ENCODE measurements around the gene SMIM45. TPM values are rescaled to one million over a fixed set of nuclear protein-coding genes. Genes with fewer than 3 reads are reported as not detected.

SMIM45 gene

Other genes starting within 250 kb of the SMIM45 start
- gene CCDC134, start 151.5 kb upstream of the SMIM45 start, total RNA-seq = 10 to 100 TPM in 1 of 2 donors, 1 to 10 TPM in 1; 9.7 to 14.1 TPM
- gene CCDC134, start 151.5 kb upstream of the SMIM45 start, polyA plus RNA-seq (ENCODE audit: insufficient read length in 6 of 6) = 10 to 100 TPM in 2 of 6 donors, 1 to 10 TPM in 4; 7.9 to 10.5 (median 9.8) TPM
- 100 to 1,000 TPM; 130 to 162 TPM for gene SREBF2, start 119.0 kb upstream of the SMIM45 start, total RNA-seq
- 100 to 1,000 TPM in 1 of 6 donors, 10 to 100 TPM in 5; 49.2 to 100 (median 69.2) TPM for gene SREBF2, start 119.0 kb upstream of the SMIM45 start, polyA plus RNA-seq (ENCODE audit: insufficient read length in 6 of 6)
- gene SHISA8, start 37.1 kb upstream of the SMIM45 start, total RNA-seq = not detected
- under 1 TPM in 2 of 6 donors, not detected in 4; 0.11 to 0.24 TPM for gene SHISA8, start 37.1 kb upstream of the SMIM45 start, polyA plus RNA-seq (ENCODE audit: insufficient read length in 6 of 6)
- under 1 TPM; 0.15 to 0.42 TPM for gene TNFRSF13C, start 25.3 kb upstream of the SMIM45 start, total RNA-seq
- 1 to 10 TPM; 1.8 to 3.0 (median 2.1) TPM for gene TNFRSF13C, start 25.3 kb upstream of the SMIM45 start, polyA plus RNA-seq (ENCODE audit: insufficient read length in 6 of 6)
- 10 to 100 TPM in 1 of 2 donors, 1 to 10 TPM in 1; 9.6 to 12.0 TPM for gene CENPM, start 5.0 kb upstream of the SMIM45 start, total RNA-seq
- 10 to 100 TPM; 10.4 to 20.5 (median 15.7) TPM for gene CENPM, start 5.0 kb upstream of the SMIM45 start, polyA plus RNA-seq (ENCODE audit: insufficient read length in 6 of 6)
- 1 to 10 TPM in 1 of 2 donors, under 1 TPM in 1; 0.99 to 2.0 TPM for gene SEPTIN3, start 17.3 kb downstream of the SMIM45 start, total RNA-seq
- gene SEPTIN3, start 17.3 kb downstream of the SMIM45 start, polyA plus RNA-seq (ENCODE audit: insufficient read length in 6 of 6) = 1 to 10 TPM; 1.2 to 2.0 (median 1.5) TPM
- gene WBP2NL, start 46.6 kb downstream of the SMIM45 start, total RNA-seq = 1 to 10 TPM; 1.6 to 1.8 TPM
- 1 to 10 TPM; 2.5 to 5.2 (median 3.3) TPM for gene WBP2NL, start 46.6 kb downstream of the SMIM45 start, polyA plus RNA-seq (ENCODE audit: insufficient read length in 6 of 6)
- gene NAGA, start 118.7 kb downstream of the SMIM45 start, total RNA-seq = 10 to 100 TPM; 30.5 to 35.6 TPM
- gene NAGA, start 118.7 kb downstream of the SMIM45 start, polyA plus RNA-seq (ENCODE audit: insufficient read length in 6 of 6) = 10 to 100 TPM; 21.6 to 28.8 (median 27.3) TPM
- gene PHETA2, start 122.1 kb downstream of the SMIM45 start, total RNA-seq = 10 to 100 TPM; 18.7 to 20.4 TPM
- 10 to 100 TPM; 11.2 to 18.6 (median 15.0) TPM for gene PHETA2, start 122.1 kb downstream of the SMIM45 start, polyA plus RNA-seq (ENCODE audit: insufficient read length in 6 of 6)
- 10 to 100 TPM; 73.2 to 94.6 TPM for gene SMDT1, start 127.5 kb downstream of the SMIM45 start, total RNA-seq
- gene SMDT1, start 127.5 kb downstream of the SMIM45 start, polyA plus RNA-seq (ENCODE audit: insufficient read length in 6 of 6) = 100 to 1,000 TPM in 3 of 6 donors, 10 to 100 TPM in 3; 82.4 to 111 (median 94.9) TPM
- gene NDUFA6, start 138.6 kb downstream of the SMIM45 start, total RNA-seq = 10 to 100 TPM; 64.8 to 69.7 TPM
- gene NDUFA6, start 138.6 kb downstream of the SMIM45 start, polyA plus RNA-seq (ENCODE audit: insufficient read length in 6 of 6) = 10 to 100 TPM; 69.1 to 97.4 (median 87.8) TPM
- gene CYP2D6, start 178.7 kb downstream of the SMIM45 start, total RNA-seq = 1 to 10 TPM in 1 of 2 donors, under 1 TPM in 1; 0.96 to 1.1 TPM
- 1 to 10 TPM; 2.9 to 6.8 (median 5.0) TPM for gene CYP2D6, start 178.7 kb downstream of the SMIM45 start, polyA plus RNA-seq (ENCODE audit: insufficient read length in 6 of 6)

Data from left lung (tissue), 8 donors.